Measurements from ENCODE around the gene SIX3.

- TF ChIP-seq CTCF (IDR thresholded peaks at IDR 0.05), result no peak
- TF ChIP-seq POLR2AphosphoS5 (IDR thresholded peaks at IDR 0.05), result no peak
Measured at GRCh38 chr2:44916291-44916690, 25.2 kb upstream of the SIX3 start.
